ENCODE measurements around the gene NAPSA. TPM values are rescaled to one million over a fixed set of nuclear protein-coding genes. Genes with fewer than 3 reads are reported as not detected.

The NAPSA gene
- total RNA-seq, 2 donors from 2014 or later: 1.9 to 6.1 TPM

GRCh38 chr19:50311723-50312635 is 53.5 kb downstream of the NAPSA start:
- Histone ChIP-seq H3K4me3 (no peak overlapping the region), H3K9ac (ENCODE audit: low read depth in 2 of 2, low read length in 2 of 2) (no peak overlapping the region), H3K4me1 (no peaks in the 10 kb centered on the region), H3K9me3 (no peaks in the 10 kb centered on the region), H3K27ac (no peak overlapping the region), H3K36me3 (peaks cover 3% of the 10 kb centered on the region), H3K27me3 (peaks cover 11% of the 10 kb centered on the region)
- TF ChIP-seq CTCF (IDR thresholded peaks at IDR 0.05): no peak
- intact Hi-C loops (cut with DNase I): no loop called here
- DNase-seq: no peak

- no peak overlapping the region for H3K9ac ChIP-seq (ENCODE audit: low read depth in 2 of 2, low read length in 2 of 2)
- peaks cover 11% of the 10 kb centered on the region for H3K27me3 ChIP-seq
- no peak for TF ChIP-seq CTCF (IDR thresholded peaks at IDR 0.05)
- no peak overlapping the region for H3K4me3 ChIP-seq
- no peak overlapping the region for H3K27ac ChIP-seq
- H3K9me3 ChIP-seq: no peaks in the 10 kb centered on the region
- intact Hi-C loops (cut with DNase I): no loop called here
- H3K4me1 ChIP-seq: no peaks in the 10 kb centered on the region
- DNase-seq: no peak
- H3K36me3 ChIP-seq: peaks cover 3% of the 10 kb centered on the region
Observed at GRCh38 chr19:50310759-50311465, 54.5 kb downstream of the NAPSA start.

- H3K27ac ChIP-seq: no peak overlapping the region
- no peak overlapping the region for H3K4me3 ChIP-seq
- intact Hi-C loops (cut with DNase I): no loop called here
- H3K9ac ChIP-seq (ENCODE audit: low read depth in 2 of 2, low read length in 2 of 2): no peak overlapping the region
- no peak for TF ChIP-seq CTCF (IDR thresholded peaks at IDR 0.05)
- no peaks in the 10 kb centered on the region for H3K9me3 ChIP-seq
- peaks cover 3% of the 10 kb centered on the region for H3K36me3 ChIP-seq
- peaks cover 11% of the 10 kb centered on the region for H3K27me3 ChIP-seq
- no peaks in the 10 kb centered on the region for H3K4me1 ChIP-seq
- DNase-seq: no peak
Observed at GRCh38 chr19:50309396-50310125, 55.9 kb downstream of the NAPSA start.

GRCh38 chr19:50308991-50309390 is 56.4 kb downstream of the NAPSA start:
- DNase-seq: no peak
- intact Hi-C loops (cut with DNase I): no loop called here
- no peak for TF ChIP-seq CTCF (IDR thresholded peaks at IDR 0.05)

More at GRCh38 chr19:50308991-50309390, 56.4 kb downstream of the NAPSA start:
- no peaks in the 10 kb centered on the region for H3K9me3 ChIP-seq
- H3K4me3 ChIP-seq: no peak overlapping the region
- H3K27ac ChIP-seq: no peak overlapping the region
- no peak overlapping the region for H3K9ac ChIP-seq (ENCODE audit: low read depth in 2 of 2, low read length in 2 of 2)
- peaks cover 11% of the 10 kb centered on the region for H3K27me3 ChIP-seq
- H3K4me1 ChIP-seq: no peaks in the 10 kb centered on the region
- peaks cover 3% of the 10 kb centered on the region for H3K36me3 ChIP-seq

Other genes starting within 250 kb of the NAPSA start
- gene IZUMO2, start 202.4 kb downstream of the NAPSA start, total RNA-seq: under 1 TPM in 1 of 2 donors, not detected in 1; 0.49 TPM
- gene MYH14, start 162.0 kb downstream of the NAPSA start, total RNA-seq: 100 to 1,000 TPM; 506 to 509 TPM
- 1 to 10 TPM in 1 of 2 donors, under 1 TPM in 1; 0.61 to 1.0 TPM for gene KCNC3, start 36.3 kb downstream of the NAPSA start, total RNA-seq
- gene NR1H2, start 10.8 kb upstream of the NAPSA start, total RNA-seq: 10 to 100 TPM; 57.9 to 60.0 TPM
- gene POLD1, start 18.7 kb upstream of the NAPSA start, total RNA-seq: 10 to 100 TPM; 26.2 to 76.3 TPM
- gene SPIB, start 53.3 kb upstream of the NAPSA start, total RNA-seq: 10 to 100 TPM; 32.5 to 46.0 TPM
- gene MYBPC2, start 67.3 kb upstream of the NAPSA start, total RNA-seq: not detected
- 100 to 1,000 TPM; 112 to 163 TPM for gene EMC10, start 110.9 kb upstream of the NAPSA start, total RNA-seq
- gene GARIN5A, start 111.2 kb upstream of the NAPSA start, total RNA-seq: 1 to 10 TPM; 2.1 to 4.4 TPM
- 10 to 100 TPM; 27.0 to 45.0 TPM for gene JOSD2, start 145.6 kb upstream of the NAPSA start, total RNA-seq
- gene ASPDH, start 148.3 kb upstream of the NAPSA start, total RNA-seq: not detected
- 1 to 10 TPM; 1.1 TPM for gene LRRC4B, start 202.8 kb upstream of the NAPSA start, total RNA-seq